Upper lobe of left lung (tissue), 4 donors: Measurements from ENCODE around the gene ANGPTL4.

Source experiments
- CTCF ChIP-seq, 6 experiments: fragments of 450-650 bp in 4 of 6; fragments of 200-600 bp in 2 of 6; sonication (generic) in 2 of 6; IDR thresholded peaks; one replicate each; pipeline ENCODE4 v1.5.1; 2016 to 2019; ENCODE audit warnings: antibody characterized with exemption in 6 of 6
- EP300 ChIP-seq, 4 donors: sonication (generic); formaldehyde crosslinking; IDR thresholded peaks; one replicate each; pipeline ENCODE4 v1.5.1; 2017; ENCODE audit warnings: antibody characterized with exemption in 4 of 4, control low read depth in 2 of 4
- POLR2A ChIP-seq, 4 donors: fragments of 450-650 bp; IDR thresholded peaks; one replicate each; pipeline ENCODE4 v1.5.1; 2016 to 2017; ENCODE audit warnings: antibody characterized with exemption in 4 of 4, mild to moderate bottlenecking in 2 of 4
- POLR2AphosphoS5 ChIP-seq, 2 donors: sonication (generic); formaldehyde crosslinking; IDR thresholded peaks; one replicate each; pipeline ENCODE4 v1.5.1; 2017; ENCODE audit warnings: antibody characterized with exemption in 2 of 2

GRCh38 chr19:8329996-8330395 is 34.0 kb upstream of the ANGPTL4 start:
- TF ChIP-seq POLR2A (IDR thresholded peaks at IDR 0.05) (no peak), CTCF (IDR thresholded peaks at IDR 0.05) (no peak), EP300 (IDR thresholded peaks at IDR 0.05) (no peak), POLR2AphosphoS5 (IDR thresholded peaks at IDR 0.05) (no peak)
